Measurements from ENCODE around the gene GLS.
"Not testable (repeated sequence)": the region's sequence is repeated elsewhere in the genome, so short reads cannot be mapped to it uniquely, and the experiment has no call there.

GLS gene

GRCh38 chr2:190856985-190857384 lies 23.6 kb upstream of the GLS start:
- DNase-seq (ENCODE audit: low read depth): no peak

GRCh38 chr2:190858817-190859216 lies 21.8 kb upstream of the GLS start:
- DNase-seq (ENCODE audit: low read depth): no peak

- DNase-seq (ENCODE audit: low read depth): no peak
Observed at GRCh38 chr2:190859347-190860297, 21.0 kb upstream of the GLS start.

- no peak for DNase-seq (ENCODE audit: low read depth)
Observed at GRCh38 chr2:190860985-190861680, 19.5 kb upstream of the GLS start.

DNA sequence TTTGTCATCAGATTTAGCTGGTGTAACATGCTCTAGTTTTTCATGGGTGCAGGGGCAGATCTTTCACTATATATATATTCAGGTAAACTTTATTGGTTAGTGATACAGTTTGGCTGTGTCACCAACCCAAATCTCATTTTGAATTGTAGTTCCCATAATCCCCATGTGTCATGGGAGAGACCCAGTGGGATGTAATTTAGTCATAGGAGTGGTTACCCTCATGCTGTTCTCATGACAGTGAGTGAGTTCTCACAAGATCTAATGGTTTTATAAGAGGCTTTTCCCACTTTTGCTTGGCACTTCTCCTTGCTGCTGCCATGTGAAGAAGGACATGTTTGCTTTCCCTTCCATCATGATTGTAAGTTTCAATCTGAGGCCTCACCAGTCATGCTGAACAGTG lies 18.5 kb upstream of the GLS start:
- DNase-seq (ENCODE audit: low read depth): not testable (repeated sequence)

DNA sequence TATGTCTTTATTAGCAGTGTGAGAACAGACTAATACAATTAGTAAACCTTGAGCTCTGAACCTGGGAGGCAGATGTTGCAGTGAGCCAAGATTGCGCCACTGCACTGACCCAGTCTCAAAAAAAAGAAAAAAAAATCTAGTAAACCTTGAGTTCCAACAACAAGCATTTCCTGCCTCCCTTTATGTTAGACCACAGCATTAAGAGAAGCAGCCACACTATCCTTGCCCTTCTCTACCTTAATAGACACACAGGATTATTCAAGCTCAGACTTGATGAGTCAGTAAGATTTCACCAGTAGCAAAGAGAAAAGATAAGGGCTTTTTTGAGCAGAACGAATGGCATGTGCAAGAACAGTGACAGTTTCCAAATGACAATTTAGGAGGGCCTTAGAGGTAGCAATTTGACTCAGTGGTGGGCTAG lies 18.0 kb upstream of the GLS start:
- DNase-seq (ENCODE audit: low read depth): no peak

GRCh38 chr2:190863946-190864345 lies 16.7 kb upstream of the GLS start:
- no peak for DNase-seq (ENCODE audit: low read depth)

DNA sequence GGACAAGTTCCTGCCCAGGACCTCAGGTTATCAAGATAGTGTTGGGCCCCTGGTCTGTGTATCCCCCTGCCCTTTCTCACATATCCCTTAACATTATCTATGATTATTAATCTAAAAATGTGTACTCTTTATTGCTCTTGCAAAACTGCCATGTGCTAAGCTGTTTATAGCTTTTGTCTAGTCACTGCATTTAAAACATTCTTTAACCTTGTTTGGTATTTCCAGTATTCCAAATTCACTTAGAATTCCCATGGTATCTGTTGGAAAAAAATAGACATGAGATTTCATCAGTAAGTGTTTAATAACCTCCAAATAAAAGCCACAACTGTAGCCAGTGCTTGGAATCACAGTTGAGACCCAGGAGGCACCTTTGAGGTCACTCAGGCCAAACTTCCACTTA lies 16.2 kb upstream of the GLS start:
- DNase-seq (ENCODE audit: low read depth): no peak

- no peak for DNase-seq (ENCODE audit: low read depth)
Observed at GRCh38 chr2:190867212-190867611, 13.4 kb upstream of the GLS start.

GRCh38 chr2:190867832-190868231 lies 12.8 kb upstream of the GLS start:
- DNase-seq (ENCODE audit: low read depth): no peak

- no peak for DNase-seq (ENCODE audit: low read depth)
Observed at GRCh38 chr2:190869721-190870120, 10.9 kb upstream of the GLS start.

DNA sequence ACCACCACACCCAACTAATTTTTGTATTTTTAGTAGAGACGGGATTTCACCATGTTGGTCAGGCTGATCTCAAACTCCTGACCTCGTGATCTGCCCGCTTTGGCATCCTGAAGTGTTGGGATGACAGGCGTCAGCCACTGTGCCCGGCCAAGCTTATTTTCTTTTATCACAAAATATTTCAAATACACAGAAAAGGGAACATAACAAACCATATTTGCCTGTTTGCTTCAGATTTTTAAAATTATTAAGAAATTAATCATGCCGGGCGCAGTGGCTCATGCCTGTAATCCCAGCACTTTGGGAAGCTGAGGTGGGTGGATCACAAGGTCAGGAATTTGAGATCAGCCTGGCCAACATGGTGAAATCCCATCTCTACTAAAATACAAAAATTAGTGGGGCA lies 7.2 kb upstream of the GLS start:
- not testable (repeated sequence) for DNase-seq (ENCODE audit: low read depth)

DNA sequence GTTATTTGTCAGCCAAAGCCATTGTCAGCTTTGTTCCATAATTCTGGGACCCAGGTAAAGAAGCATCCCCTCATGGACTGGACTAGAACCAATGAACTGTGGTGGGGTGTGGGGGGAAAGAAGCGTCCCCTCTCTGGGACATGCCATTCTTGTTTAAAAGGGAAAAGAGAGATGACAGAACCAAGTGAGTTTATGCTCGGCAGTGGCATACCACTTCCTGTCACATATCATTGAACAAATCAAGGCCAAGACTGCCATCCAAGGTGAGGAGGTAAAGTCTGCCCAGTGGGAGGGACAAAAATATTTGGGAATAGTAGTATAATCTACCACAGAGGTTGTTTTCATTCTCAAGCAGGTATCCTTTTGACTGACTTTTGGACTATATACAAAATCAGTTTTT lies 4.7 kb upstream of the GLS start:
- DNase-seq (ENCODE audit: low read depth): no peak

DNA sequence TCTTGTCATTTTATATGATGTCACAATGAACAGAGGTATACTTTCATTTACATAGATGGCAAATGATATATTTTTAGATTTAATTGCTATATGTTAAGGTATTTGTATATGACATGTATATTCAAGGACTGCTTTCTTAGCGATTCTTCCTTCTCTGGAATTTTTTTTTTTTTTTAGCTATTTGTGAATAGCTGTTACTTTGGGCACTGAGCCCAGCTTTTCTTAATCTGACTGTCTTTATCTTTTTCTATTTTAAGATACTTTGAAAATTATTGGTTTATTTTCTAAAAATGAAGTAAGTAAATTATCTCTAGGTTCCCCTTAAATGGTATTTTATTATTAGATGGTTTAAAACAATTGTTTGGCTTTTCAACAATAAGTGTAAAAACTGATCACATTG lies 4.0 kb upstream of the GLS start:
- DNase-seq (ENCODE audit: low read depth): no peak

GRCh38 chr2:190877436-190877835 lies 3.2 kb upstream of the GLS start:
- no peak for DNase-seq (ENCODE audit: low read depth)

DNA sequence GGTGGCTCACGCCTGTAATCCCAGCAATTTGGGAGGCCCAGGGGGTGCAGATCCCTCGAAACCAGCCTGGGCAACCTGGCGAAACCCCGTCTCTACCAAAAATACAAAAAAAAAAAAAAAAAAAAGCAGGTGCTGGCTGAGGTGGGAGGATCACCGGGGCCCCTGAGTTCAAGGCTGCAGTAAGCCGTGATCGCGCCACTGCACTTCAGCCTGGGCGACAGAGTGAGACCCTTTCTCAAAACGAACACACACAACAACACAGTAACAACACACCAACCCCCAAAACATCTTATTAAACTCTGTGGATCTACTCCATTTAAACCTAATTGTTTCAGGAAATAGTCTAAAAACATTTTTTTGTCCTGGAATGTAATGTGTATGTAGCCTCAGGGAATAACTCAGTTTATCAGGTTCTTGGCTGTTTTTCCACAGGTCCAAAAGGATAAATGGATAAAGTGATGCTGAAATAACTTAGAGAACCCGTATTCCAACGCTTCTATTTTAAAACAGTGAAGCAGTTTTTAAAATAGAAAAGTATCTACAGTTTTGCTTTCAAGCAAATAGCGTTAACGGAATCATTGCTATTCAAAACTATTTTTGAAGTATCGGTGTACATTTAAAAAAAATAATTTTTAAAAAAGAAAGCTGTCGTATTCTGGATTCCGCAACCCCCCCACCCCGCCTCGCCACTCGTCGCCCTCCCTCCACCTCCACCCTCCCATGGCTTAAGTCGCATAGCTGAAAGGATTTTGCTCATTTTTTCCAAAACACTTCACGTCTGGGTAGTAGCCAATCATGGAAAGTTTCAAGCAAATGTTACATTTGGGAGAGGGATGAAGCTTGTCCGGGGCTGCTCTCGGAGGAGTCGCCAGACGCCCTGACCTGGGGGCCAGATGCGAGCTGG lies 895 bp upstream of the GLS start:
- DNase-seq (ENCODE audit: low read depth): no peak

DNA sequence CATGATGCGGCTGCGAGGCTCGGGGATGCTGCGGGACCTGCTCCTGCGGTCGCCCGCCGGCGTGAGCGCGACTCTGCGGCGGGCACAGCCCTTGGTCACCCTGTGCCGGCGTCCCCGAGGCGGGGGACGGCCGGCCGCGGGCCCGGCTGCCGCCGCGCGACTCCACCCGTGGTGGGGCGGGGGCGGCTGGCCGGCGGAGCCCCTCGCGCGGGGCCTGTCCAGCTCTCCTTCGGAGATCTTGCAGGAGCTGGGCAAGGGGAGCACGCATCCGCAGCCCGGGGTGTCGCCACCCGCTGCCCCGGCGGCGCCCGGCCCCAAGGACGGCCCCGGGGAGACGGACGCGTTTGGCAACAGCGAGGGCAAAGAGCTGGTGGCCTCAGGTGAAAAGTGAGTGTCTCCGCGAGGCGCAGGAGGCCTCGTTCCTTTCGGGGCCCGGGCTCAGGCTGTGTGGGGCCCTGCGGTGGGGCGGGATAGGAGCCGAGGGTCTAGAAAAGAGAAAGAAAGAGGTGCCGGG lies 520 bp downstream of the GLS start:
- no peak for DNase-seq (ENCODE audit: low read depth)

GRCh38 chr2:190881598-190882410 lies 1.2 kb downstream of the GLS start:
- DNase-seq (ENCODE audit: low read depth): peak; percentile 40

DNA sequence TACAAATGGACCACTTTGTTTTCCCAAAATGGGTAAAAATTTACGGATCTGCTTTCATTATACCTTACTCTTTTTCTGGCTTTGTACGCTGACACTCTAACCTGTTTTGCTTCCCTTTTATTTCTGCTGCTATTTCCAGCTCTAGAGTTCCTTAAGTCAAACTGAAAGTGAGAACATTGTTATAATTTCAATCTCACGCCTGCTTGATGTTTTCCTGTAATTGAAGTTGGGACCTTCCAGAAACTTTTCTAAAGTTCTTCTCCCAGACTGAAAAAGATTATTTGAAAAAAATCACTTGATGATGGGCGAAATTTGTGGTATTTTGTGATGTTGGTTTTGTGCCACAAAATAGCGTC lies 1.8 kb downstream of the GLS start:
- no peak for DNase-seq (ENCODE audit: low read depth)

- DNase-seq (ENCODE audit: low read depth): no peak
Observed at GRCh38 chr2:190882856-190883582, 2.4 kb downstream of the GLS start.

DNA sequence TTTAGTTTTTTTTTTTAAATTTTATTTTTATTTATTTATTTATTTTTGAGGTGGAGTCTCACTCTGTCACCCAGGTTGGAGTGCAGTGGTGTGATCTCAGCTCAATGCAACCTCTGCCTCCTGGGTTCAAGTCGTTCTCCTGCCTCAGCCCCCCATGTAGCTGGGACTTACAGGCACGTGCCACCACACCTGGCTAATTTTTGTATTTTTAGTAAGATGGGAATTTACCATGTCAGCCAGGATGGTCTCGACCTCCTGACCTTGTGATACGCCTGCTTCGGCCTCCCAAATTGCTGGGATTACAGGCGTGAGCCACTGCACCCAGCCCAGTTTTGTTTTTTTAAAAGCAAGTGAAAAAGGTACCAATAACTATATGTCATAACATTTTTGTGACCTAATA lies 5.2 kb downstream of the GLS start:
- not testable (repeated sequence) for DNase-seq (ENCODE audit: low read depth)

Data from stimulated activated CD8-positive, alpha-beta memory T cell treated with anti-CD3 and anti-CD28 coated beads, Interleukin-15, amount 100 ng/mL, for 24 hours (primary cell).